Embryonic facial prominence (tissue), 1 donor: Measurements from ENCODE around the gene NUB1.

Experiments used
- DNase-seq: peaks from one replicate; pipeline ENCODE4 v3.0.0-alpha.2; 2016; ENCODE audit errors: extremely low spot score

The NUB1 gene

GRCh38 chr7:151423936-151424335 is 82.3 kb downstream of the NUB1 start:
- no peak for DNase-seq

GRCh38 chr7:151424799-151425198 is 83.2 kb downstream of the NUB1 start:
- DNase-seq: no peak

GRCh38 chr7:151425670-151426440 is 84.2 kb downstream of the NUB1 start:
- DNase-seq: no peak

- DNase-seq: no peak
Observed at GRCh38 chr7:151426441-151426903, 84.9 kb downstream of the NUB1 start.

- no peak for DNase-seq
Observed at GRCh38 chr7:151426904-151427704, 85.5 kb downstream of the NUB1 start.

GRCh38 chr7:151427705-151428377 is 86.2 kb downstream of the NUB1 start:
- DNase-seq: no peak
